GM12878 (cell line): Measurements from ENCODE around the gene KLHL34.

Source experiments
- KAT2A ChIP-seq: conservative IDR thresholded peaks from 2 replicates; pipeline ENCODE4 v1.6.1; 2011; ENCODE audit warnings: low read depth, low read length; ENCODE audit not compliant: control insufficient read depth
- PML ChIP-seq: IDR thresholded peaks from 2 replicates; pipeline ENCODE4 v1.6.1; 2012; ENCODE audit warnings: low read length, inconsistent platforms
- SP1 ChIP-seq: IDR thresholded peaks from one replicate; pipeline ENCODE4 v1.6.1; 2011; ENCODE audit warnings: low read depth, low read length
- YY1 ChIP-seq: IDR thresholded peaks from 2 replicates; pipeline ENCODE4 v1.6.1; 2011; ENCODE audit warnings: low read depth, mild to moderate bottlenecking, low read length
- TF ChIP-seq, protein P1 (sequence below): fragments of 450-650 bp; IDR thresholded peaks from 2 replicates; pipeline ENCODE4 v1.6.1; 2016; ENCODE audit warnings: mild to moderate bottlenecking
- TF ChIP-seq, protein P2 (sequence below), 3 experiments: IDR thresholded peaks in 2 of 3; conservative IDR thresholded peaks in 1 of 3; 2 replicates each; pipeline ENCODE4 v1.5.1; 2011; ENCODE audit warnings: low read depth in 3 of 3, low read length in 3 of 3, mild to moderate bottlenecking in 3 of 3, control low read depth in 2 of 3, moderate library complexity in 2 of 3, inconsistent platforms in 1 of 3, mixed read lengths in 1 of 3; ENCODE audit not compliant: control insufficient read depth in 2 of 3, insufficient read depth in 1 of 3; ENCODE audit errors: extremely low read depth in 1 of 3
- TF ChIP-seq, protein P3 (sequence below): fragments of 450-650 bp; IDR thresholded peaks from 2 replicates; pipeline ENCODE4 v1.6.1; 2016; ENCODE audit warnings: mild to moderate bottlenecking

DNA sequence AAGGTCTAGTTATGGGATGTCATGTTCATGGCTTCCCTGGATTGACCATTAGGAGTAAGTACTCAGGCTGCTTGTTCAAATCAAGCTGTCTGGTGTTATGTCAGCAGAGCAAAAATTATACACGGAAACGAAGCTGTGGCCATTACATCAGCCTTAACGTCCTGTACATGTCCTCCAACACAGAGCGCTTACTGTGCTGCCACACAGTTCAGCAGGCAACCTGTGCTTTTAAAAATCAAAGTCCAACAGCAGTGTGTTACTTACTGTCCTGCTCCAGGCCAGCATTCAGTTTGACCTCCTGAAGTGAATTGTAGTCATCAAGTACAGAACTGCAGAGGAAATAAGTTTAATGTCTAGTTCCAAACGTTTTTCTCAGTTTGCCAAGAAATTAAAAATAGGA, 46.0 kb downstream of the KLHL34 start:
- TF ChIP-seq, protein P1, sequence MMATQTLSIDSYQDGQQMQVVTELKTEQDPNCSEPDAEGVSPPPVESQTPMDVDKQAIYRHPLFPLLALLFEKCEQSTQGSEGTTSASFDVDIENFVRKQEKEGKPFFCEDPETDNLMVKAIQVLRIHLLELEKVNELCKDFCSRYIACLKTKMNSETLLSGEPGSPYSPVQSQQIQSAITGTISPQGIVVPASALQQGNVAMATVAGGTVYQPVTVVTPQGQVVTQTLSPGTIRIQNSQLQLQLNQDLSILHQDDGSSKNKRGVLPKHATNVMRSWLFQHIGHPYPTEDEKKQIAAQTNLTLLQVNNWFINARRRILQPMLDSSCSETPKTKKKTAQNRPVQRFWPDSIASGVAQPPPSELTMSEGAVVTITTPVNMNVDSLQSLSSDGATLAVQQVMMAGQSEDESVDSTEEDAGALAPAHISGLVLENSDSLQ, result no peak
- TF ChIP-seq YY1 (no peak), PML (no peak), SP1 (no peak), KAT2A (no peak)
- TF ChIP-seq, protein P2, sequence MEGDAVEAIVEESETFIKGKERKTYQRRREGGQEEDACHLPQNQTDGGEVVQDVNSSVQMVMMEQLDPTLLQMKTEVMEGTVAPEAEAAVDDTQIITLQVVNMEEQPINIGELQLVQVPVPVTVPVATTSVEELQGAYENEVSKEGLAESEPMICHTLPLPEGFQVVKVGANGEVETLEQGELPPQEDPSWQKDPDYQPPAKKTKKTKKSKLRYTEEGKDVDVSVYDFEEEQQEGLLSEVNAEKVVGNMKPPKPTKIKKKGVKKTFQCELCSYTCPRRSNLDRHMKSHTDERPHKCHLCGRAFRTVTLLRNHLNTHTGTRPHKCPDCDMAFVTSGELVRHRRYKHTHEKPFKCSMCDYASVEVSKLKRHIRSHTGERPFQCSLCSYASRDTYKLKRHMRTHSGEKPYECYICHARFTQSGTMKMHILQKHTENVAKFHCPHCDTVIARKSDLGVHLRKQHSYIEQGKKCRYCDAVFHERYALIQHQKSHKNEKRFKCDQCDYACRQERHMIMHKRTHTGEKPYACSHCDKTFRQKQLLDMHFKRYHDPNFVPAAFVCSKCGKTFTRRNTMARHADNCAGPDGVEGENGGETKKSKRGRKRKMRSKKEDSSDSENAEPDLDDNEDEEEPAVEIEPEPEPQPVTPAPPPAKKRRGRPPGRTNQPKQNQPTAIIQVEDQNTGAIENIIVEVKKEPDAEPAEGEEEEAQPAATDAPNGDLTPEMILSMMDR (IDR thresholded peaks at IDR 0.05 in 2 of 3, conservative IDR thresholded peaks at IDR 0.05 in 1 of 3; ENCODE audit: control insufficient read depth in 2 of 3, extremely low read depth in 1 of 3, insufficient read depth in 1 of 3, low read depth in 3 of 3, low read length in 3 of 3), result no peak
- TF ChIP-seq, protein P3, sequence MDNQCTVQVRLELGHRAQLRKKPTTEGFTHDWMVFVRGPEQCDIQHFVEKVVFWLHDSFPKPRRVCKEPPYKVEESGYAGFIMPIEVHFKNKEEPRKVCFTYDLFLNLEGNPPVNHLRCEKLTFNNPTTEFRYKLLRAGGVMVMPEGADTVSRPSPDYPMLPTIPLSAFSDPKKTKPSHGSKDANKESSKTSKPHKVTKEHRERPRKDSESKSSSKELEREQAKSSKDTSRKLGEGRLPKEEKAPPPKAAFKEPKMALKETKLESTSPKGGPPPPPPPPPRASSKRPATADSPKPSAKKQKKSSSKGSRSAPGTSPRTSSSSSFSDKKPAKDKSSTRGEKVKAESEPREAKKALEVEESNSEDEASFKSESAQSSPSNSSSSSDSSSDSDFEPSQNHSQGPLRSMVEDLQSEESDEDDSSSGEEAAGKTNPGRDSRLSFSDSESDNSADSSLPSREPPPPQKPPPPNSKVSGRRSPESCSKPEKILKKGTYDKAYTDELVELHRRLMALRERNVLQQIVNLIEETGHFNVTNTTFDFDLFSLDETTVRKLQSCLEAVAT, result no peak
